K562 (cell line): ENCODE results near the gene AAGAB. TPM values are rescaled to one million over a fixed set of nuclear protein-coding genes. Genes with fewer than 3 reads are reported as not detected.

Experiments
- ATAC-seq: fragments of 200-7000 bp; cut with Tn5 transposase; 3 replicates; pipeline ENCODE4 v1.9.1; 2020; ENCODE audit warnings: moderate library complexity
- BruUV-seq: library from RNA; stranded (reverse); fragments of 400-500 nt; replicated peaks from 2 replicates; lab custom pipeline; 2021; lab: Mats Ljungman, UMichigan
- CTCF ChIA-PET: fragments of 300-600 bp; formaldehyde crosslinking; extraction: SDS; loops from one replicate; lab custom pipeline; 2021; ENCODE audit warnings: low intra/inter-chr PET ratio; lab: Yijun Ruan, JAX
- POLR2A ChIA-PET: fragments of 300-600, 350-650 bp; sonication (Branson Sonifier 250); formaldehyde crosslinking; extraction: SDS; loops from one replicate; lab custom pipeline; 2021; ENCODE audit warnings: antibody characterized with exemption, inconsistent platforms; lab: Yijun Ruan, JAX
- DNase-seq, 4 experiments: peaks; one replicate each; pipeline versions ENCODE4 v3.0.0 to v3.0.0-alpha.2; 2011 to 2018; ENCODE audit warnings: low spot score in 3 of 4, mixed read lengths in 3 of 4; ENCODE audit errors: extremely low read depth in 1 of 4
- FAIRE-seq: peaks from 2 replicates; lab custom pipeline; 2011; peaks lifted over from hg19 to GRCh38; lab: Jason Lieb, UNC
- H2AFZ ChIP-seq: 2 replicates; pipeline ENCODE4 v1.6.0; 2011; ENCODE audit warnings: low read depth, low read length, control low read depth, inconsistent platforms
- H3K27ac ChIP-seq: fragments of 200-600 bp; 3 replicates; pipeline ENCODE4 v1.8.0; 2011; ENCODE audit warnings: low read depth, mild to moderate bottlenecking, control low read depth, inconsistent platforms, low read length, moderate library complexity, mixed read lengths; ENCODE audit errors: extremely low read depth
- H3K27me3 ChIP-seq, 2 experiments: fragments of 300-600 bp in 1 of 2; 2 replicates in 1 of 2; 3 replicates in 1 of 2; pipeline versions ENCODE4 v1.6.0 to v1.8.0; 2011; ENCODE audit warnings: inconsistent platforms in 2 of 2, low read length in 2 of 2, mild to moderate bottlenecking in 1 of 2, mixed read lengths in 1 of 2, moderate library complexity in 1 of 2; ENCODE audit not compliant: control insufficient read depth in 2 of 2, insufficient read depth in 2 of 2
- H3K36me3 ChIP-seq: fragments of 300-600 bp; 3 replicates; pipeline ENCODE4 v1.8.0; 2011; ENCODE audit warnings: mild to moderate bottlenecking, low read length, inconsistent platforms; ENCODE audit not compliant: control insufficient read depth, insufficient read depth
- H3K4me1 ChIP-seq, 2 experiments: fragments of 200-600 bp in 1 of 2; replicated peaks in 1 of 2; 2 replicates in 1 of 2; 3 replicates in 1 of 2; pipeline versions ENCODE4 v1.5.1 to v1.8.0; 2011; ENCODE audit warnings: inconsistent platforms in 2 of 2, low read length in 2 of 2, mild to moderate bottlenecking in 1 of 2, mixed read lengths in 1 of 2, moderate library complexity in 1 of 2; ENCODE audit not compliant: control insufficient read depth in 2 of 2, insufficient read depth in 2 of 2
- H3K4me2 ChIP-seq: 2 replicates; pipeline ENCODE4 v1.6.1; 2011; ENCODE audit warnings: low read length, control low read depth, inconsistent platforms, mixed read lengths; ENCODE audit not compliant: insufficient read depth
- H3K4me3 ChIP-seq: fragments of 200-600 bp; sonication (generic), shearing (Covaris generic); 2 replicates; pipeline ENCODE4 v1.5.1; 2016; ENCODE audit warnings: control low read depth, inconsistent platforms
- H3K79me2 ChIP-seq: fragments of 200-600 bp; 3 replicates; pipeline ENCODE4 v1.8.0; 2011; ENCODE audit warnings: low read length, inconsistent platforms; ENCODE audit not compliant: control insufficient read depth, insufficient read depth
- H3K9ac ChIP-seq, 2 experiments: 2 replicates each; pipeline versions ENCODE4 v1.6.0 to v1.6.1; 2011; ENCODE audit warnings: low read depth in 2 of 2, low read length in 2 of 2, control low read depth in 1 of 2, inconsistent platforms in 1 of 2, mild to moderate bottlenecking in 1 of 2, mixed read lengths in 1 of 2; ENCODE audit not compliant: insufficient read depth in 1 of 2
- H3K9me1 ChIP-seq: one replicate; pipeline ENCODE4 v1.6.0; 2011; ENCODE audit warnings: inconsistent platforms, mild to moderate bottlenecking, low read length, moderate library complexity; ENCODE audit not compliant: control insufficient read depth, insufficient read depth
- H3K9me3 ChIP-seq: replicated peaks from 2 replicates; pipeline ENCODE4 v1.5.1; 2011; ENCODE audit warnings: low read depth, low read length, inconsistent platforms; ENCODE audit not compliant: control insufficient read depth, insufficient read depth
- H4K20me1 ChIP-seq: replicated peaks from 2 replicates; pipeline ENCODE4 v1.6.1; 2011; ENCODE audit warnings: low read length, inconsistent platforms, mixed read lengths; ENCODE audit not compliant: control insufficient read depth, insufficient read depth
- BDP1 ChIP-seq: IDR thresholded peaks from 3 replicates; pipeline ENCODE4 v1.6.1; 2011; ENCODE audit not compliant: insufficient read length, insufficient read depth
- BRCA1 ChIP-seq, 2 experiments: fragments of 450-650 bp in 1 of 2; sonication (generic) in 1 of 2; formaldehyde crosslinking in 1 of 2; IDR thresholded peaks; 2 replicates each; pipeline versions ENCODE4 v1.5.0 to v1.6.1; 2017 to 2020; ENCODE audit warnings: mild to moderate bottlenecking in 1 of 2, missing genetic modification reagents in 1 of 2
- CHD1 ChIP-seq: fragments of 200-600 bp; sonication (generic); IDR thresholded peaks from one replicate; pipeline ENCODE4 v1.6.1; 2012; ENCODE audit warnings: mild to moderate bottlenecking, moderate library complexity, low read length, inconsistent platforms
- NELFE ChIP-seq: IDR thresholded peaks from 2 replicates; pipeline ENCODE4 v1.6.1; 2011; ENCODE audit warnings: mild to moderate bottlenecking; ENCODE audit not compliant: insufficient read depth, insufficient read length
- REST ChIP-seq, 2 experiments: fragments of 450-650 bp; formaldehyde crosslinking in 1 of 2; IDR thresholded peaks; 2 replicates each; pipeline versions ENCODE4 v1.4.0 to v1.6.1; 2014 to 2020; ENCODE audit warnings: mild to moderate bottlenecking in 2 of 2, borderline replicate concordance in 1 of 2, low read depth in 1 of 2
- SMARCC2 ChIP-seq: fragments of 450-650 bp; IDR thresholded peaks from 2 replicates; pipeline ENCODE4 v1.6.1; 2017; ENCODE audit warnings: antibody characterized with exemption, moderate library complexity, mild to moderate bottlenecking, low read depth
- TEAD4 ChIP-seq, 2 experiments: sonication (generic) in 1 of 2; formaldehyde crosslinking in 1 of 2; IDR thresholded peaks; 2 replicates each; pipeline versions ENCODE4 v1.6.1 to v1.8.0; 2012 to 2022; ENCODE audit warnings: borderline replicate concordance in 1 of 2, inconsistent platforms in 1 of 2, low read length in 1 of 2, mild to moderate bottlenecking in 1 of 2, missing genetic modification reagents in 1 of 2
- ZNF778 ChIP-seq: fragments of 450-650 bp; formaldehyde crosslinking; IDR thresholded peaks from 2 replicates; pipeline ENCODE4 v1.4.0; 2020; ENCODE audit warnings: mild to moderate bottlenecking, moderate library complexity
- WGBS: fragments of 100-300 bp; shearing (Covaris generic); methylation state at CpG from one replicate; pipeline ENCODE4 v1.1.6; 2016; ENCODE audit warnings: low coverage, mixed read lengths; ENCODE audit not compliant: insufficient coverage; ENCODE audit errors: missing lambda C conversion rate; 5-methylcytosine and 5-hydroxymethylcytosine counted together
- in situ Hi-C: fragments of 300-500 bp; cut with MboI; formaldehyde crosslinking; loops from 4 replicates; pipeline ENCODE4 v1.15.0; 2018; ENCODE audit warnings: inconsistent platforms, mixed read lengths
- intact Hi-C: fragments of 100-400 bp; cut with micrococcal nuclease; formaldehyde crosslinking; loops from 2 replicates; pipeline ENCODE4 v1.14.2; 2022
- polyA plus RNA-seq, 8 experiments: library from polyadenylated mRNA; depleted of rRNA in 4 of 8; stranded (reverse) in 5 of 8; unstranded in 3 of 8; fragments of >200 nt; fragmentation: Nextera tagmentation in 2 of 8; fragmentation: Illumina TruSeq in 1 of 8; extraction: Ambion mirVana in 2 of 8; extraction: Trizol in 1 of 8; gene quantifications; 2 replicates each; pipeline versions ENCODE4 v1.2.1 to v1.2.3, GENCODE V29; 2011 to 2014; ENCODE audit warnings: inconsistent platforms in 1 of 8, missing spikeins in 1 of 8
- total RNA-seq, 7 experiments: library from RNA; depleted of rRNA in 6 of 7; stranded (reverse); fragments of >200 nt in 6 of 7; fragmentation: Illumina TruSeq in 2 of 7; extraction: Trizol in 2 of 7; gene quantifications; 2 replicates each; pipeline versions ENCODE4 v1.2.1 to v1.2.3, GENCODE V29; 2011 to 2021; ENCODE audit warnings: low replicate concordance in 1 of 7
- TF ChIP-seq, protein P1 (sequence below): IDR thresholded peaks from 2 replicates; pipeline ENCODE4 v1.6.1; 2011; ENCODE audit warnings: borderline replicate concordance, low read depth, mild to moderate bottlenecking, moderate library complexity, low read length; ENCODE audit not compliant: insufficient read depth, poor library complexity, severe bottlenecking

Gene AAGAB
- total and polyA plus RNA-seq, 9 of the 15 experiments (the other 6 are each of a cell fraction or from before 2014, with no cell fraction given): 17.8 to 109 (median 58.3) TPM

GRCh38 chr15:67242708-67243111 is 11.8 kb downstream of the AAGAB start:
- Histone ChIP-seq H4K20me1 (no peaks in the 10 kb centered on the region), H2AFZ (no peak overlapping the region), H3K4me1 (no peaks in the 10 kb centered on the region), H3K36me3 (peaks cover 34% of the 10 kb centered on the region), H3K27me3 (no peaks in the 10 kb centered on the region), H3K4me2 (no peak overlapping the region), H3K27ac (no peak overlapping the region), H3K4me3 (no peak overlapping the region), H3K9ac (no peak overlapping the region), H3K79me2 (peaks cover 89% of the 10 kb centered on the region), H3K9me3 (peaks cover 3% of the 10 kb centered on the region), H3K9me1 (no peaks in the 10 kb centered on the region)
- ChIA-PET POLR2A (interaction anchor here (1.2 kb wide), 1 partner anchor 14 kb away, joined by 3 read pairs; no protein-coding TSS in a partner anchor), CTCF (interaction anchor here (0.6 kb wide), 1 partner anchor 351 kb away, joined by 5 read pairs; no protein-coding TSS in a partner anchor)
- DNase-seq (no peak), FAIRE-seq (no peak), ATAC-seq (no peak)
- TF ChIP-seq BDP1: no peak
- TF ChIP-seq NELFE: no peak
- TF ChIP-seq BRCA1 (IDR thresholded peaks at IDR 0.05): no peak
- TF ChIP-seq BRCA1 (CRISPR knock-in tag; IDR thresholded peaks at IDR 0.05): no peak
- TF ChIP-seq, protein P1, sequence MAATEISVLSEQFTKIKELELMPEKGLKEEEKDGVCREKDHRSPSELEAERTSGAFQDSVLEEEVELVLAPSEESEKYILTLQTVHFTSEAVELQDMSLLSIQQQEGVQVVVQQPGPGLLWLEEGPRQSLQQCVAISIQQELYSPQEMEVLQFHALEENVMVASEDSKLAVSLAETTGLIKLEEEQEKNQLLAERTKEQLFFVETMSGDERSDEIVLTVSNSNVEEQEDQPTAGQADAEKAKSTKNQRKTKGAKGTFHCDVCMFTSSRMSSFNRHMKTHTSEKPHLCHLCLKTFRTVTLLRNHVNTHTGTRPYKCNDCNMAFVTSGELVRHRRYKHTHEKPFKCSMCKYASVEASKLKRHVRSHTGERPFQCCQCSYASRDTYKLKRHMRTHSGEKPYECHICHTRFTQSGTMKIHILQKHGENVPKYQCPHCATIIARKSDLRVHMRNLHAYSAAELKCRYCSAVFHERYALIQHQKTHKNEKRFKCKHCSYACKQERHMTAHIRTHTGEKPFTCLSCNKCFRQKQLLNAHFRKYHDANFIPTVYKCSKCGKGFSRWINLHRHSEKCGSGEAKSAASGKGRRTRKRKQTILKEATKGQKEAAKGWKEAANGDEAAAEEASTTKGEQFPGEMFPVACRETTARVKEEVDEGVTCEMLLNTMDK: no peak
- TF ChIP-seq TEAD4 (IDR thresholded peaks at IDR 0.05; ENCODE audit: low read length): no peak
- no peak for TF ChIP-seq TEAD4 (CRISPR knock-in tag; IDR thresholded peaks at IDR 0.05; ENCODE audit: borderline replicate concordance)
- TF ChIP-seq REST (IDR thresholded peaks at IDR 0.05; ENCODE audit: borderline replicate concordance): no peak
- no peak for TF ChIP-seq REST (CRISPR knock-in tag; IDR thresholded peaks at IDR 0.05; ENCODE audit: low read depth)
- no peak for TF ChIP-seq CHD1
- no peak for TF ChIP-seq SMARCC2
- TF ChIP-seq ZNF778: no peak
- no TSS peak for BruUV-seq
- in situ Hi-C loops: no loop called here
- 71% methylated on average over 3 of the region's 3 CpGs for WGBS
- intact Hi-C loops: no loop called here
